Hematopoietic multipotent progenitor cell (in vitro differentiated cells): ENCODE results near the gene NBAS. TPM values are rescaled to one million over a fixed set of nuclear protein-coding genes. Genes with fewer than 3 reads are reported as not detected.

Source experiments
- DNase-seq, 3 donors: peaks; one replicate each; pipeline ENCODE4 v3.0.0-alpha.2; 2011 to 2015; ENCODE audit warnings: low read depth in 2 of 3, low spot score in 2 of 3
- total RNA-seq: library from RNA; depleted of rRNA; stranded (reverse); fragments of >200 nt; gene quantifications from one replicate; pipeline ENCODE4 v1.2.3, GENCODE V29; 2012

The NBAS gene
- total RNA-seq, 1 donor, result 56.3 TPM

DNA sequence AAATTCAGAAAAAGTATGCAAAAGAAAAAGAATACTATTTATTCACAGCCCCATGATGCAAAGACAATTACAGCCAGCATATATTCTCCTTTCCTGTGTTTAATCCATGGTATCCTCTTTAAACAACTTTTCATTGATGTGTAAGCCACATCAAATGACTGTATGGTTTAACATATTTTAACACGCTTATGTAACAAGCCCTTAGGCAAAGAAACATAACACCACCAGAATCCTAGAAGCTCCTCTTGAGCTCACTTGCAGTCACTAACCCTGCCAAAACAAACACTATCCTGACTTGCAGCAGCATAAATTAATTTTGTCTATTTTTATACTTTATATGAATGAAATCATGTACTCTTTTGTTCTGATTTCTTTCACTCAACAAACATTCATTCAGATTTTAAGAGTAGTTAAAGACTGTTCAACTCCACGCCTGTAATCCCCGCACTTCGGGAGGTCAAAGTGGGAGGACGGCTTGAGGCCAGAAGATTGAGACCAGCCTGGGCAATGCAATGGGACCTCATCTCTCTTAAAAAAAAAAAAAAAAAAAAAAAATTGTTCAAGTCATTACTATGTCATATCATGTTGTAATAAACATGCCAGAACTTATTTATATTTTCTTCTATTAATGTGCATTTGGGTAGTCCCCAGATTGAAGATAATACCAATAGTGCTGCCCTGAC, 226.3 kb downstream of the NBAS start:
- DNase-seq, result no peak

DNA sequence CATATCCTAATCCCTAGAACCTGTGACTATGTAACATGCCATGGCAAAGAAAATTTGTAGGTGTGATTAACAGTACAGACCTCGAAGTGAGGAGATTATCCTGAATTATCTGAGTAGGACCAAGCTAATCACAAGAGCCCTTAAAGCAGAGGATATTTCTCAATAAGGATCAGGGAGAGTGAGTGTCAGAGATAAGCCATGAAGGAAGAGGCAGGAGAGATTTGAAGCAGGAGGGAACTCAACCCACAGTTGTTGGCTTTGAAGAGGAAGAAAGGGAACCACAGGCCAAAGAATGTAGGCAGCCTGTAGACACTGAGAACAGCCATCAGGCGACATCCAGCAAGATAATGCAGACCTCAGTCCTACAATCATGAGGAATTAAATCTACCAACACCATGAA, 229.3 kb downstream of the NBAS start:
- no peak for DNase-seq

DNA sequence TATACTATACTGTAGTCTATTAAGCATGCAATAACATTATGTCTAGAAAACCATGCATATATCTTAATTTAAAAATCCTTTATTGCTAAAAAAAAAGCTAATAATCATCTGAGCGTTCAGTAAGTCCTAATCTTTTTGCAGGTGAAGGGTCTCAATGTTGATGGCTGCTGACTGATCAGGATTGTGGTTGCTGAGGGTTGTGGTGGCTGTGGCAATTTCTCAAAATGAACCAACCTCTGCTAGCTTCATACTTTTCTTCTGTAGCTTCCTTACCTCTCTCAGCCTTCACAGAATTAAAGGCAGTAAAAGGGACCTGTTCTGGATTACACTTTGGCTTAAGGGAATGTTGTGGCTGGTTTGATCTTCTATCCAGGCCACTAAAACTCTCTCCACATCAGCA, 235.8 kb downstream of the NBAS start:
- DNase-seq, result no peak

- no peak for DNase-seq
Measured at GRCh38 chr2:15323227-15323626, 237.9 kb downstream of the NBAS start.

GRCh38 chr2:15321481-15321880, 239.7 kb downstream of the NBAS start:
- peak in 1 of 3 donors; percentile 39 for DNase-seq

GRCh38 chr2:15316370-15316814, 244.7 kb downstream of the NBAS start:
- no peak for DNase-seq

- DNase-seq, result no peak
Measured at GRCh38 chr2:15315411-15315810, 245.7 kb downstream of the NBAS start.

- DNase-seq, result peak in 2 of 3 donors; percentile 22 to 54
Measured at GRCh38 chr2:15313657-15314056, 247.5 kb downstream of the NBAS start.

- DNase-seq, result no peak
Measured at GRCh38 chr2:15311926-15312325, 249.2 kb downstream of the NBAS start.

DNA sequence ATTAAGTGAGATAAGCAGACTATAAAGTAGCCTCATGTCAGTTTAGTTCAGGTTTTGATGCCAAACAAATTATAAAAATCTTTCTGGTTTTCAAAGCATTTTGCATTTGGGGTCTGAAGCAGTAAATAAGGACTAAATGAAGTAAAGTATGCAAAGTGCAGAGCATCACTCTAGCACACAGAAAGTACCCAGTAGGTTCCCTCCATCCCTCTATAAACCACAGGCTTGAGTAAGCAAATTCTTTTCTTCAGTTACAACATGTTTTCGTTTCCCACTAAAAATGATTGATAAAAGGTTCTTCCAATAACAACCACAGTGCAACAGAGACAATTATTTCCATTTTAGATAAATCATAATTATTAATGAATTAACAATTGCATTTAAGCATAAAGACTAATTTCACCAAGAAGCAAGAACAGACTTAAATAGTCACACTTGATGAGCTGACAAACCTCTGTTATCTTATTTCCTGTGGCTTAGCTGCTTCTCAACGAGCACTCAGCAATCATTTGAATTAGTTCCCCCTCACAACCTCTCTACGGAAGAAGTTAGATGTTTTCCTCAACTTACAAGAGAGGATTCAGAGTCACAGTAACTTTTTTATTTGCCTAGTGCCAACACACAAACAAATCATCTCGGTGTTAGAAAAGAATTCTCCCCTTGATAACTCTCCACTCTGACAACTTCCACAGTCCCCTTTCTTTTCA, 249.8 kb downstream of the NBAS start:
- peak in 2 of 3 donors; percentile 11 to 53 for DNase-seq

DNA sequence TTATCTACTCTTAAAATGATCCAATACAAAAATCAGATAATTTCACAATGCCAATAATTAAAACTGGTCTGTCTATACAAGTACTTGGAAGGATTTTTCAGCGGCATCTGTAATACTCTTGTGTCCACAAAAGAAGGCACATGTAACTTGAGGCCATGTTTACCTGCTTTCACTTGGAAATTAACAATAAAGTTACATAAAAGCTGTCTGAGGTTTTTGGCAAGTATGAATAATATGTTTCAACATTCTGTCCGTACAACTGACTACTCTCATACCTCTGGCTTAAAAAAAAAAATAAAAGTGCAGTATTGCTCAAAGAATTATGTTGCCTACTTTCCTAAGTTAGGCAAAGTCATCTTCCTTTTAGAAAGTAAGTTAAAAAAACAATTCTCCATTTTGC, 253.6 kb downstream of the NBAS start:
- no peak for DNase-seq

DNA sequence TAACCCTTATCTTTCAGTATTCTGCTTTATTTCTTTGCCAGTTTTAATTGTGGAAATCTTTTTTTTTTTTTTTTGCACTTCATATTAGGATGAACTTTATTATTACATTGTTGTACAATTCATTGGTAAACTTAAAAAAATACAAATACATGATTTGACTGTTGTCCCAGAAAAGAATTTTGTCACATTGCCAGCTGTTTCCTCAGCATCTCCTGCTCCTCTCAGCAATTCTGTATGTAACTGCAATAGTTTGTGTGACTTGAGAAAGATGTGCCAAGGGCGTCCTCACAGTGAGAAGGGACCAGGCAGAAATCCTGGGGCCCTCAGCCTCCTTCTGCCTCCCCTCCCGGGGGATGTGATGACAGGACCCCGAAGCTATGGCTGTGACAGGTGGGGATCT, 254.4 kb downstream of the NBAS start:
- no peak for DNase-seq

DNA sequence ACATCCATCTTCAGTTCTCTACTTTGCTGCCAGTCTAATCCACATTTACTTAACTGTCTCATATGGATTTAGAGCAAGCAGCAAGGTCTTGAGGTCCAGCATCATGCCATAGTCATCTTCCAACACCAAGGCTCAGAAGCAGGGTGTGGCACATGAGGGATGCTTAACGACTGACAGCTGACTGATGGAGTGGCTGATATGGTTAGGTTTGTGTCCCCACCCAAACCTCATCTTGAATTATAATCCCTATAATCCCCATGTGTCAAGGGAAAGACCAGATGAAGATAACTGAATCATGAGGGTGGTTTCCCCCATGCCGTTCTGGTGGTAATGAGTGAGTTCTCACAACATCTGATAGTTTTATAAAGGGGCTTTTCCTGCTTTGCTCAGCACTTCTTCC, 257.3 kb downstream of the NBAS start:
- DNase-seq, result no peak

- DNase-seq, result no peak
Measured at GRCh38 chr2:15302154-15302553, 259.0 kb downstream of the NBAS start.

GRCh38 chr2:15300624-15301573, 260.2 kb downstream of the NBAS start:
- DNase-seq, result peak in 1 of 3 donors; percentile 26

- DNase-seq, result no peak
Measured at GRCh38 chr2:15299904-15300520, 261.1 kb downstream of the NBAS start.

DNA sequence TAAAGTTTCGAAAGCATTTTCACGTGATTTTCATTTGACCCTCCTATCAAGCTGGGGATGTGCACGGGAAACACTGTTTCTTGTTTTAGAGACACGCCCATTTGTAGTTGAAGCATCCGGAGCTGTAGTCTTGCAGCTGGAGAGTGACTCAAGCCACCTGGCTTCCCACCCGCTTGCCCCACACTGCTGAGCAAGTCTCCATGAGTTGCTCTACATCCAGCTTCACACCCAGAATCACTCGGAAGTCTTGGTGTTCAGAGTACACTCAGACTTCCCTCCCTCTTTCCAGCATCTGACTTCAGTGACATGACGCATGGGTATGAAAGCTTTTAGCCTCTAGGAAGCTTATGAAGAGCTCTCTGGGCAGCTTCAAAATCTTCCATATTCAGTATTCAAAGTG, 262.4 kb downstream of the NBAS start:
- no peak for DNase-seq

GRCh38 chr2:15293262-15293937, 267.7 kb downstream of the NBAS start:
- DNase-seq, result no peak

- DNase-seq, result no peak
Measured at GRCh38 chr2:15287447-15288184, 273.5 kb downstream of the NBAS start.

GRCh38 chr2:15284614-15285013, 276.5 kb downstream of the NBAS start:
- no peak for DNase-seq
